Endothelial cell of umbilical vein (primary cell): ENCODE measurements around the gene LHX4. TPM values are rescaled to one million over a fixed set of nuclear protein-coding genes. Genes with fewer than 3 reads are reported as not detected.

Source experiments
- BruUV-seq: library from RNA; stranded (reverse); fragments of 400-500 nt; replicated peaks from 2 replicates; lab custom pipeline; 2021; lab: Mats Ljungman, UMichigan
- CTCF ChIA-PET: fragments of 300-600, 350-600 bp; sonication (Branson Sonifier 250); formaldehyde crosslinking; loops from one replicate; lab custom pipeline; 2021; ENCODE audit warnings: antibody characterized with exemption, inconsistent platforms; lab: Charles Lee
- POLR2A ChIA-PET: fragments of 300-600, 350-600 bp; sonication (Branson Sonifier 250); formaldehyde crosslinking; loops from one replicate; lab custom pipeline; 2021; ENCODE audit warnings: antibody characterized with exemption, inconsistent platforms; lab: Charles Lee
- DNase-seq: peaks from one replicate; pipeline ENCODE4 v3.0.0-alpha.2; 2011; ENCODE audit warnings: low read depth, low spot score
- FAIRE-seq: peaks from 2 replicates; lab custom pipeline; 2011; peaks lifted over from hg19 to GRCh38; lab: Jason Lieb, UNC
- H2AFZ ChIP-seq: 2 replicates; pipeline ENCODE4 v1.6.0; 2012; ENCODE audit warnings: low read depth, low read length, control low read depth, inconsistent platforms
- H3K27ac ChIP-seq: 2 replicates; pipeline ENCODE4 v1.5.1; 2011; ENCODE audit warnings: low read depth, mild to moderate bottlenecking, control low read depth, low read length, moderate library complexity; ENCODE audit not compliant: insufficient read depth
- H3K27me3 ChIP-seq, 2 experiments: 2 replicates each; pipeline versions ENCODE4 v1.6.0 to v1.6.1; 2011; ENCODE audit warnings: low read length in 2 of 2, mixed read lengths in 1 of 2; ENCODE audit not compliant: control insufficient read depth in 2 of 2, insufficient read depth in 2 of 2
- H3K36me3 ChIP-seq, 2 experiments: 2 replicates in 1 of 2; 3 replicates in 1 of 2; pipeline ENCODE4 v1.5.1; 2011; ENCODE audit warnings: low read length in 2 of 2, mild to moderate bottlenecking in 1 of 2, moderate library complexity in 1 of 2; ENCODE audit not compliant: control insufficient read depth in 2 of 2, insufficient read depth in 2 of 2; ENCODE audit errors: extremely low read depth in 1 of 2
- H3K4me1 ChIP-seq: 3 replicates; pipeline ENCODE4 v1.5.1; 2011; ENCODE audit warnings: mild to moderate bottlenecking, low read length; ENCODE audit not compliant: control insufficient read depth, insufficient read depth; ENCODE audit errors: extremely low read depth
- H3K4me2 ChIP-seq: 2 replicates; pipeline ENCODE4 v1.6.1; 2011; ENCODE audit warnings: low read length, control low read depth, mixed read lengths; ENCODE audit not compliant: insufficient read depth
- H3K4me3 ChIP-seq, 3 experiments: fragments of 200-600 bp in 1 of 3; sonication (generic), shearing (Covaris generic) in 1 of 3; replicated peaks in 1 of 3; 2 replicates each; pipeline ENCODE4 v1.5.1; 2011 to 2016; ENCODE audit warnings: control low read depth in 3 of 3, low read length in 3 of 3, mild to moderate bottlenecking in 2 of 3, inconsistent platforms in 1 of 3, low read depth in 1 of 3, moderate library complexity in 1 of 3; ENCODE audit not compliant: insufficient read depth in 1 of 3
- H3K79me2 ChIP-seq: 2 replicates; pipeline ENCODE4 v1.6.0; 2012; ENCODE audit warnings: low read length, inconsistent platforms; ENCODE audit not compliant: control insufficient read depth, insufficient read depth
- H3K9ac ChIP-seq: replicated peaks from 2 replicates; pipeline ENCODE3; 2011; ENCODE audit warnings: low read length, control low read depth; ENCODE audit not compliant: insufficient read depth; ENCODE audit errors: extremely low read depth
- H3K9me1 ChIP-seq: replicated peaks from 3 replicates; pipeline ENCODE4 v1.6.0; 2011; ENCODE audit warnings: mild to moderate bottlenecking, low read length; ENCODE audit not compliant: control insufficient read depth, insufficient read depth; ENCODE audit errors: extremely low read depth
- H3K9me3 ChIP-seq: replicated peaks from 2 replicates; pipeline ENCODE4 v1.5.1; 2012; ENCODE audit warnings: low read length, inconsistent platforms; ENCODE audit not compliant: control insufficient read depth, insufficient read depth
- H4K20me1 ChIP-seq: replicated peaks from 2 replicates; pipeline ENCODE3; 2011; ENCODE audit warnings: mild to moderate bottlenecking, low read length; ENCODE audit not compliant: control insufficient read depth, insufficient read depth; ENCODE audit errors: extremely low read depth
- CTCF ChIP-seq, 2 donors: IDR thresholded peaks; 1 replicate in 1 of 2; 2 replicates in 1 of 2; pipeline ENCODE4 v1.5.1; 2011; ENCODE audit warnings: low read length in 2 of 2, mild to moderate bottlenecking in 2 of 2, moderate library complexity in 2 of 2, control low read depth in 1 of 2, inconsistent platforms in 1 of 2, low read depth in 1 of 2; ENCODE audit not compliant: insufficient read depth in 1 of 2; ENCODE audit errors: extremely low read depth in 1 of 2
- EZH2 ChIP-seq: IDR thresholded peaks from 2 replicates; pipeline ENCODE4 v1.6.1; 2012; ENCODE audit warnings: borderline replicate concordance, low read depth, mild to moderate bottlenecking, moderate library complexity, low read length, inconsistent platforms; ENCODE audit not compliant: severe bottlenecking
- FOS ChIP-seq: IDR thresholded peaks from 2 replicates; pipeline ENCODE4 v1.6.1; 2011; ENCODE audit warnings: mild to moderate bottlenecking, low read length, moderate library complexity, borderline replicate concordance; ENCODE audit not compliant: insufficient read depth
- GATA2 ChIP-seq: IDR thresholded peaks from 2 replicates; pipeline ENCODE4 v1.7.0; 2011; ENCODE audit warnings: low read depth, mild to moderate bottlenecking, moderate library complexity, mixed read lengths, low read length; ENCODE audit not compliant: insufficient read length, insufficient read depth
- JUN ChIP-seq: IDR thresholded peaks from 2 replicates; pipeline ENCODE4 v1.6.1; 2011; ENCODE audit warnings: borderline replicate concordance, low read depth; ENCODE audit not compliant: insufficient read length, insufficient read depth
- MAX ChIP-seq: IDR thresholded peaks from 2 replicates; pipeline ENCODE4 v1.6.1; 2011; ENCODE audit not compliant: insufficient read depth, insufficient read length
- MYC ChIP-seq: IDR thresholded peaks from one replicate; pipeline ENCODE4 v1.6.1; 2011; ENCODE audit warnings: mild to moderate bottlenecking, low read depth, low read length
- POLR2A ChIP-seq: IDR thresholded peaks from 2 replicates; pipeline ENCODE4 v1.6.1; 2012; ENCODE audit warnings: low read depth, mild to moderate bottlenecking, control low read depth, low read length
- POLR2AphosphoS5 ChIP-seq: IDR thresholded peaks from 2 replicates; pipeline ENCODE4 v1.6.1; 2012; ENCODE audit warnings: low read depth, mild to moderate bottlenecking, control low read depth, low read length, moderate library complexity; ENCODE audit not compliant: insufficient read depth
- dilution Hi-C: fragments of 300-500 bp; cut with MboI; formaldehyde crosslinking; loops from one replicate; pipeline ENCODE4 v1.15.0; 2019; ENCODE audit warnings: low sequenced_read_pairs; ENCODE audit not compliant: extremely low pct_ligation_motif_present
- intact Hi-C: fragments of 100-400 bp; cut with micrococcal nuclease; formaldehyde crosslinking; loops from one replicate; pipeline ENCODE4 v1.10.0; 2022
- polyA plus RNA-seq, 4 experiments: library from polyadenylated mRNA; depleted of rRNA in 3 of 4; stranded (reverse) in 3 of 4; unstranded in 1 of 4; fragments of >200 nt; gene quantifications; 2 replicates each; pipeline versions ENCODE4 v1.2.1 to v1.2.3, GENCODE V29; 2011 to 2012; ENCODE audit warnings: missing spikeins in 1 of 4
- total RNA-seq: library from RNA; stranded (reverse); gene quantifications from 2 replicates; pipeline ENCODE4 v1.2.3, GENCODE V29; 2021

Gene LHX4
- total and polyA plus RNA-seq, 2 donors (not counting 3 experiments of a cell fraction or from before 2014, with no cell fraction given) = not detected

GRCh38 chr1:180257486-180257885 lies 27.4 kb downstream of the LHX4 start:
- TF ChIP-seq FOS (no peak), MYC (no peak), EZH2 (no peak), POLR2A (no peak), JUN (no peak), POLR2AphosphoS5 (no peak), GATA2 (no peak), CTCF (IDR thresholded peaks at IDR 0.05; ENCODE audit: extremely low read depth in 1 of 2, insufficient read depth in 1 of 2, low read depth in 1 of 2, low read length in 2 of 2) (no peak), MAX (no peak)
- Histone ChIP-seq H3K9ac (no peak overlapping the region), H3K4me1 (no peaks in the 10 kb centered on the region), H3K36me3 (no peaks in the 10 kb centered on the region), H3K4me2 (no peak overlapping the region), H3K9me3 (no peaks in the 10 kb centered on the region), H3K9me1 (no peaks in the 10 kb centered on the region), H3K27me3 (no peaks in the 10 kb centered on the region), H3K79me2 (no peaks in the 10 kb centered on the region), H4K20me1 (no peaks in the 10 kb centered on the region), H3K27ac (no peak overlapping the region), H3K4me3 (no peak overlapping the region), H2AFZ (no peak overlapping the region)
- CTCF ChIA-PET = interaction anchor here (1.2 kb wide), 1 partner anchor 16 kb away, joined by 3 read pairs; no protein-coding TSS in a partner anchor
- dilution Hi-C loops = no loop called here
- DNase-seq (no peak), FAIRE-seq (no peak)
- BruUV-seq = no TSS peak
- POLR2A ChIA-PET = no interaction called here
- intact Hi-C loops = no loop called here
